Measurements from ENCODE around the gene BRMS1. TPM values are rescaled to one million over a fixed set of nuclear protein-coding genes. Genes with fewer than 3 reads are reported as not detected.
A peak's percentile ranks its signal among the peaks of the same experiment; 100 is the strongest.

The BRMS1 gene
- total and polyA plus RNA-seq, 2 experiments from 2014 or later, result 39.7 to 48.6 TPM

GRCh38 chr11:66373265-66373664 is 28.4 kb upstream of the BRMS1 start:
- Histone ChIP-seq H4K20me1 (ENCODE audit: insufficient read depth, poor library complexity, severe bottlenecking) (no peaks in the 10 kb centered on the region), H3K36me3 (replicated peaks; ENCODE audit: insufficient read depth, low read depth) (no peaks in the 10 kb centered on the region), H3K27ac (no peak overlapping the region), H3K79me2 (peaks cover 4% of the 10 kb centered on the region), H3K4me2 (no peak overlapping the region), H3K9me2 (replicated peaks; ENCODE audit: insufficient read depth) (no peaks in the 10 kb centered on the region), H3K27me3 (no peaks in the 10 kb centered on the region), H3K4me1 (ENCODE audit: insufficient read depth) (peaks cover 16% of the 10 kb centered on the region), H3K4me3 (no peak overlapping the region), H2AFZ (no peak overlapping the region), H3K9me3 (ENCODE audit: low read depth) (no peaks in the 10 kb centered on the region)
- DNase-seq (ENCODE audit: low spot score), result no peak
- WGBS (ENCODE audit: low lambda C conversion rate, missing lambda C conversion rate), result 78% methylated on average over 5 of the region's 5 CpGs
- TF ChIP-seq EZH2phosphoT487 (IDR thresholded peaks at IDR 0.05; ENCODE audit: low read depth, severe bottlenecking, unreplicated experiment) (no peak), EZH2 (IDR thresholded peaks at IDR 0.05; ENCODE audit: borderline replicate concordance) (no peak), CTCF (IDR thresholded peaks at IDR 0.05; ENCODE audit: poor library complexity) (no peak)

- Histone ChIP-seq H2AFZ (peak within 1 kb of the TSS; percentile 67), H3K4me3 (peak within 1 kb of the TSS; percentile 87), H3K9me2 (replicated peaks; ENCODE audit: insufficient read depth) (no peaks in the 10 kb centered on the region), H3K4me1 (ENCODE audit: insufficient read depth) (peaks cover 16% of the 10 kb centered on the region), H3K9me3 (ENCODE audit: low read depth) (no peaks in the 10 kb centered on the region), H3K79me2 (peaks cover 4% of the 10 kb centered on the region), H4K20me1 (ENCODE audit: insufficient read depth, poor library complexity, severe bottlenecking) (no peaks in the 10 kb centered on the region), H3K4me2 (peak within 1 kb of the TSS; percentile 91), H3K36me3 (replicated peaks; ENCODE audit: insufficient read depth, low read depth) (no peaks in the 10 kb centered on the region), H3K27ac (peak within 1 kb of the TSS; percentile 96), H3K27me3 (no peaks in the 10 kb centered on the region)
- under 1% methylated on average over 30 of the region's 72 CpGs for WGBS (ENCODE audit: low lambda C conversion rate, missing lambda C conversion rate)
- peak; percentile 95 for DNase-seq (ENCODE audit: low spot score)
- no peak for TF ChIP-seq CTCF (IDR thresholded peaks at IDR 0.05; ENCODE audit: poor library complexity)
- TF ChIP-seq EZH2phosphoT487 (IDR thresholded peaks at IDR 0.05; ENCODE audit: low read depth, severe bottlenecking, unreplicated experiment), result no peak
- no peak for TF ChIP-seq EZH2 (IDR thresholded peaks at IDR 0.05; ENCODE audit: borderline replicate concordance)
These were observed 26.9 kb upstream of the BRMS1 start, which contains the start of gene SLC29A2 for GRCh38 chr11:66371627-66372415. Gene SLC29A2, minus strand, starts transcription at chr11:66371760. Its CDS starts 169 bp downstream, at chr11:66371591.

- no peak overlapping the region for H3K4me3 ChIP-seq
- H3K79me2 ChIP-seq, result peaks cover 4% of the 10 kb centered on the region
- H3K4me1 ChIP-seq (ENCODE audit: insufficient read depth), result peaks cover 16% of the 10 kb centered on the region
- H3K4me2 ChIP-seq, result peak overlapping the region; percentile 91
- H2AFZ ChIP-seq, result no peak overlapping the region
- no peaks in the 10 kb centered on the region for H3K9me3 ChIP-seq (ENCODE audit: low read depth)
- H3K27ac ChIP-seq, result peak overlapping the region; percentile 96
- WGBS (ENCODE audit: low lambda C conversion rate, missing lambda C conversion rate), result 88% methylated on average over 18 of the region's 25 CpGs
- no peaks in the 10 kb centered on the region for H3K36me3 ChIP-seq (replicated peaks; ENCODE audit: insufficient read depth, low read depth)
- H3K27me3 ChIP-seq, result no peaks in the 10 kb centered on the region
- no peaks in the 10 kb centered on the region for H3K9me2 ChIP-seq (replicated peaks; ENCODE audit: insufficient read depth)
- no peaks in the 10 kb centered on the region for H4K20me1 ChIP-seq (ENCODE audit: insufficient read depth, poor library complexity, severe bottlenecking)
- peak; percentile 8 for DNase-seq (ENCODE audit: low spot score)
- TF ChIP-seq CTCF (IDR thresholded peaks at IDR 0.05; ENCODE audit: poor library complexity) (no peak), EZH2 (IDR thresholded peaks at IDR 0.05; ENCODE audit: borderline replicate concordance) (no peak), EZH2phosphoT487 (IDR thresholded peaks at IDR 0.05; ENCODE audit: low read depth, severe bottlenecking, unreplicated experiment) (no peak)
These were observed 24.4 kb upstream of the BRMS1 start for GRCh38 chr11:66369073-66369894.
